ENCODE data around the gene PDAP1. TPM values are rescaled to one million over a fixed set of nuclear protein-coding genes. Genes with fewer than 3 reads are reported as not detected.
"Not testable (repeated sequence)": the region's sequence is repeated elsewhere in the genome, so short reads cannot be mapped to it uniquely, and the experiment has no call there.

Gene PDAP1
- total RNA-seq, 3 donors from 2014 or later (not counting 1 experiment from before 2014, with no cell fraction given), result 55.3 to 60.6 (median 59.3) TPM

- Histone ChIP-seq H3K4me1 (ENCODE audit: control insufficient read depth, insufficient read depth, low read length) (no peaks in the 10 kb centered on the region), H3K27me3 (ENCODE audit: control insufficient read depth, insufficient read depth, low read length) (no peaks in the 10 kb centered on the region), H3K36me3 (ENCODE audit: control insufficient read depth, insufficient read depth, low read length) (peaks cover 60% of the 10 kb centered on the region), H3K9me3 (ENCODE audit: control insufficient read depth, insufficient read depth, low read length) (no peaks in the 10 kb centered on the region), H3K27ac (ENCODE audit: low read length) (no peak overlapping the region), H3K4me3 (ENCODE audit: low read length) (no peak overlapping the region)
- Mint-ChIP-seq H3K27me3 (ENCODE audit: low read depth in 2 of 2) (no peaks in the 10 kb centered on the region), H3K4me1 (no peaks in the 10 kb centered on the region), H3K27ac (no peak overlapping the region), H3K36me3 (no peaks in the 10 kb centered on the region), H3K4me3 (no peak overlapping the region), H3K9me3 (no peaks in the 10 kb centered on the region)
- intact Hi-C loops (cut with micrococcal nuclease), result no loop called here
- ATAC-seq, result no peak
- DNase-seq, result no peak
- WGBS (ENCODE audit: insufficient coverage), result 95% methylated on average over 4 of the region's 5 CpGs
- TF ChIP-seq, protein P1, sequence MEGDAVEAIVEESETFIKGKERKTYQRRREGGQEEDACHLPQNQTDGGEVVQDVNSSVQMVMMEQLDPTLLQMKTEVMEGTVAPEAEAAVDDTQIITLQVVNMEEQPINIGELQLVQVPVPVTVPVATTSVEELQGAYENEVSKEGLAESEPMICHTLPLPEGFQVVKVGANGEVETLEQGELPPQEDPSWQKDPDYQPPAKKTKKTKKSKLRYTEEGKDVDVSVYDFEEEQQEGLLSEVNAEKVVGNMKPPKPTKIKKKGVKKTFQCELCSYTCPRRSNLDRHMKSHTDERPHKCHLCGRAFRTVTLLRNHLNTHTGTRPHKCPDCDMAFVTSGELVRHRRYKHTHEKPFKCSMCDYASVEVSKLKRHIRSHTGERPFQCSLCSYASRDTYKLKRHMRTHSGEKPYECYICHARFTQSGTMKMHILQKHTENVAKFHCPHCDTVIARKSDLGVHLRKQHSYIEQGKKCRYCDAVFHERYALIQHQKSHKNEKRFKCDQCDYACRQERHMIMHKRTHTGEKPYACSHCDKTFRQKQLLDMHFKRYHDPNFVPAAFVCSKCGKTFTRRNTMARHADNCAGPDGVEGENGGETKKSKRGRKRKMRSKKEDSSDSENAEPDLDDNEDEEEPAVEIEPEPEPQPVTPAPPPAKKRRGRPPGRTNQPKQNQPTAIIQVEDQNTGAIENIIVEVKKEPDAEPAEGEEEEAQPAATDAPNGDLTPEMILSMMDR (IDR thresholded peaks at IDR 0.05), result no peak
Measured at GRCh38 chr7:99352247-99352646, 56.1 kb downstream of the PDAP1 start.

DNA sequence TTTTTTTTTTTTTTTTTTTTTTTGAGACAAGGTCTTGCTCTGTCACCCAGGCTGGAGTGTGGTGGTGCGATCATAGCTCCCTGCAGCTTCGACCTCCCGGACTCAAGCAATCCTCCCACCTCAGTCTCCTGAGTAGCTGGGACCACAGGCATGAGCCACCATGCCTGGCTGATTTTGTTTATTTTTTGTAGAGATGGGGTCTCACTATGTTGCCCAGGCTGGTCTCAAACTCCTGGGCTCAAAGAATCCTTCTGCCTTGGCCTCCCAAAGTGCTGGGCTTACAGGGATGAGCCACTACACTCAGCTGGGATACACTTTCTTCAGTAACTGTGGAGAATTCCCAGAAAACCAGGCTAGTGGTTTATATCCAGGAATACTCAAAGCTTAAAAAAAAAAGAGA is 57.8 kb downstream of the PDAP1 start:
- H3K9me3 ChIP-seq (ENCODE audit: control insufficient read depth, insufficient read depth, low read length); DNase-seq; H3K36me3 Mint-ChIP-seq; H3K27ac ChIP-seq (ENCODE audit: low read length); intact Hi-C loops (cut with micrococcal nuclease); ATAC-seq; H3K27me3 Mint-ChIP-seq (ENCODE audit: low read depth in 2 of 2); H3K9me3 Mint-ChIP-seq; H3K27ac Mint-ChIP-seq; H3K4me1 Mint-ChIP-seq; H3K4me3 ChIP-seq (ENCODE audit: low read length); H3K27me3 ChIP-seq (ENCODE audit: control insufficient read depth, insufficient read depth, low read length); H3K4me1 ChIP-seq (ENCODE audit: control insufficient read depth, insufficient read depth, low read length); H3K4me3 Mint-ChIP-seq: not testable (repeated sequence)
- WGBS (ENCODE audit: insufficient coverage), result 92% methylated on average over 3 of the region's 3 CpGs
- H3K36me3 ChIP-seq (ENCODE audit: control insufficient read depth, insufficient read depth, low read length), result peaks cover 63% of the 10 kb centered on the region

Other genes with a start within 250 kb of the PDAP1 start
- not detected for gene KPNA7, start 200.5 kb downstream of the PDAP1 start, total RNA-seq
- not detected for gene MYH16, start 135.8 kb downstream of the PDAP1 start, total RNA-seq
- 10 to 100 TPM; 38.1 to 48.1 (median 47.9) TPM for gene ARPC1A, start 82.7 kb downstream of the PDAP1 start, total RNA-seq
- gene ARPC1B, start 33.9 kb downstream of the PDAP1 start, total RNA-seq, result 100 to 1,000 TPM; 161 to 184 (median 179) TPM
- gene BUD31, start 372 bp upstream of the PDAP1 start, total RNA-seq, result 100 to 1,000 TPM; 145 to 190 (median 187) TPM
- 1 to 10 TPM; 5.3 to 6.6 (median 6.4) TPM for gene PTCD1, start 30.2 kb upstream of the PDAP1 start, total RNA-seq
- 10 to 100 TPM; 54.0 to 61.6 (median 54.8) TPM for gene CPSF4, start 30.3 kb upstream of the PDAP1 start, total RNA-seq
- 100 to 1,000 TPM in 2 of 3 donors, 10 to 100 TPM in 1; 90.8 to 123 (median 111) TPM for gene ATP5MF, start 57.6 kb upstream of the PDAP1 start, total RNA-seq
- 10 to 100 TPM; 16.7 to 18.6 (median 16.8) TPM for gene ZNF789, start 64.3 kb upstream of the PDAP1 start, total RNA-seq
- gene ZNF394, start 91.7 kb upstream of the PDAP1 start, total RNA-seq, result 100 to 1,000 TPM; 188 to 237 (median 215) TPM
- 1 to 10 TPM; 6.8 to 9.7 (median 7.4) TPM for gene ZKSCAN5, start 96.1 kb upstream of the PDAP1 start, total RNA-seq
- gene FAM200A, start 143.5 kb upstream of the PDAP1 start, total RNA-seq, result 1 to 10 TPM; 2.3 to 3.1 (median 2.6) TPM
- gene ZNF655, start 150.0 kb upstream of the PDAP1 start, total RNA-seq, result 100 to 1,000 TPM; 171 to 214 (median 196) TPM
- gene TMEM225B, start 189.7 kb upstream of the PDAP1 start, total RNA-seq, result 1 to 10 TPM; 1.4 to 2.5 (median 2.0) TPM
- 10 to 100 TPM; 24.4 to 37.4 (median 27.8) TPM for gene ZSCAN25, start 208.3 kb upstream of the PDAP1 start, total RNA-seq